HEK293T (cell line): ENCODE results near the gene RSAD2.

Experiments used
- ELF4 ChIP-seq: fragments of 450-650 bp; IDR thresholded peaks from 2 replicates; pipeline ENCODE4 v1.6.1; 2017; ENCODE audit warnings: antibody characterized with exemption
- FOXA1 ChIP-seq: fragments of 450-650 bp; IDR thresholded peaks from 2 replicates; pipeline ENCODE4 v1.6.1; 2016; ENCODE audit warnings: mild to moderate bottlenecking
- FOXM1 ChIP-seq: fragments of 450-650 bp; IDR thresholded peaks from 2 replicates; pipeline ENCODE4 v1.6.1; 2017; ENCODE audit warnings: mild to moderate bottlenecking, borderline replicate concordance
- SP1 ChIP-seq: fragments of 450-650 bp; IDR thresholded peaks from 2 replicates; pipeline ENCODE4 v1.6.1; 2017
- TARDBP ChIP-seq: fragments of 450-650 bp; IDR thresholded peaks from 2 replicates; pipeline ENCODE4 v1.6.1; 2016
- TF ChIP-seq, protein P1 (sequence below): fragments of 450-650 bp; IDR thresholded peaks from 2 replicates; pipeline ENCODE4 v1.6.1; 2016

GRCh38 chr2:6887751-6888192 is 10.2 kb downstream of the RSAD2 start:
- TF ChIP-seq ELF4 = no peak
- TF ChIP-seq, protein P1, sequence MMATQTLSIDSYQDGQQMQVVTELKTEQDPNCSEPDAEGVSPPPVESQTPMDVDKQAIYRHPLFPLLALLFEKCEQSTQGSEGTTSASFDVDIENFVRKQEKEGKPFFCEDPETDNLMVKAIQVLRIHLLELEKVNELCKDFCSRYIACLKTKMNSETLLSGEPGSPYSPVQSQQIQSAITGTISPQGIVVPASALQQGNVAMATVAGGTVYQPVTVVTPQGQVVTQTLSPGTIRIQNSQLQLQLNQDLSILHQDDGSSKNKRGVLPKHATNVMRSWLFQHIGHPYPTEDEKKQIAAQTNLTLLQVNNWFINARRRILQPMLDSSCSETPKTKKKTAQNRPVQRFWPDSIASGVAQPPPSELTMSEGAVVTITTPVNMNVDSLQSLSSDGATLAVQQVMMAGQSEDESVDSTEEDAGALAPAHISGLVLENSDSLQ = no peak
- no peak for TF ChIP-seq SP1
- TF ChIP-seq FOXA1 = no peak
- no peak for TF ChIP-seq TARDBP
- no peak for TF ChIP-seq FOXM1
